K562 (cell line): ENCODE measurements around the gene CDKL4. TPM values are rescaled to one million over a fixed set of nuclear protein-coding genes. Genes with fewer than 3 reads are reported as not detected.
"Not testable (repeated sequence)": the region's sequence is repeated elsewhere in the genome, so short reads cannot be mapped to it uniquely, and the experiment has no call there.

Experiments used
- ATAC-seq: fragments of 200-7000 bp; cut with Tn5 transposase; 3 replicates; pipeline ENCODE4 v1.9.1; 2020; ENCODE audit warnings: moderate library complexity
- BruUV-seq: library from RNA; stranded (reverse); fragments of 400-500 nt; replicated peaks from 2 replicates; lab custom pipeline; 2021; lab: Mats Ljungman, UMichigan
- CTCF ChIA-PET: fragments of 300-600 bp; formaldehyde crosslinking; extraction: SDS; loops from one replicate; lab custom pipeline; 2021; ENCODE audit warnings: low intra/inter-chr PET ratio; lab: Yijun Ruan, JAX
- POLR2A ChIA-PET: fragments of 300-600, 350-650 bp; sonication (Branson Sonifier 250); formaldehyde crosslinking; extraction: SDS; loops from one replicate; lab custom pipeline; 2021; ENCODE audit warnings: antibody characterized with exemption, inconsistent platforms; lab: Yijun Ruan, JAX
- DNase-seq, 4 experiments: peaks; one replicate each; pipeline versions ENCODE4 v3.0.0 to v3.0.0-alpha.2; 2011 to 2018; ENCODE audit warnings: low spot score in 3 of 4, mixed read lengths in 3 of 4; ENCODE audit errors: extremely low read depth in 1 of 4
- FAIRE-seq: peaks from 2 replicates; lab custom pipeline; 2011; peaks lifted over from hg19 to GRCh38; lab: Jason Lieb, UNC
- H2AFZ ChIP-seq: 2 replicates; pipeline ENCODE4 v1.6.0; 2011; ENCODE audit warnings: low read depth, low read length, control low read depth, inconsistent platforms
- H3K27ac ChIP-seq: fragments of 200-600 bp; 3 replicates; pipeline ENCODE4 v1.8.0; 2011; ENCODE audit warnings: low read depth, mild to moderate bottlenecking, control low read depth, inconsistent platforms, low read length, moderate library complexity, mixed read lengths; ENCODE audit errors: extremely low read depth
- H3K27me3 ChIP-seq, 2 experiments: fragments of 300-600 bp in 1 of 2; 2 replicates in 1 of 2; 3 replicates in 1 of 2; pipeline versions ENCODE4 v1.6.0 to v1.8.0; 2011; ENCODE audit warnings: inconsistent platforms in 2 of 2, low read length in 2 of 2, mild to moderate bottlenecking in 1 of 2, mixed read lengths in 1 of 2, moderate library complexity in 1 of 2; ENCODE audit not compliant: control insufficient read depth in 2 of 2, insufficient read depth in 2 of 2
- H3K36me3 ChIP-seq: fragments of 300-600 bp; 3 replicates; pipeline ENCODE4 v1.8.0; 2011; ENCODE audit warnings: mild to moderate bottlenecking, low read length, inconsistent platforms; ENCODE audit not compliant: control insufficient read depth, insufficient read depth
- H3K4me1 ChIP-seq, 2 experiments: fragments of 200-600 bp in 1 of 2; replicated peaks in 1 of 2; 2 replicates in 1 of 2; 3 replicates in 1 of 2; pipeline versions ENCODE4 v1.5.1 to v1.8.0; 2011; ENCODE audit warnings: inconsistent platforms in 2 of 2, low read length in 2 of 2, mild to moderate bottlenecking in 1 of 2, mixed read lengths in 1 of 2, moderate library complexity in 1 of 2; ENCODE audit not compliant: control insufficient read depth in 2 of 2, insufficient read depth in 2 of 2
- H3K4me2 ChIP-seq: 2 replicates; pipeline ENCODE4 v1.6.1; 2011; ENCODE audit warnings: low read length, control low read depth, inconsistent platforms, mixed read lengths; ENCODE audit not compliant: insufficient read depth
- H3K4me3 ChIP-seq: fragments of 200-600 bp; sonication (generic), shearing (Covaris generic); 2 replicates; pipeline ENCODE4 v1.5.1; 2016; ENCODE audit warnings: control low read depth, inconsistent platforms
- H3K79me2 ChIP-seq: fragments of 200-600 bp; 3 replicates; pipeline ENCODE4 v1.8.0; 2011; ENCODE audit warnings: low read length, inconsistent platforms; ENCODE audit not compliant: control insufficient read depth, insufficient read depth
- H3K9ac ChIP-seq, 2 experiments: 2 replicates each; pipeline versions ENCODE4 v1.6.0 to v1.6.1; 2011; ENCODE audit warnings: low read depth in 2 of 2, low read length in 2 of 2, control low read depth in 1 of 2, inconsistent platforms in 1 of 2, mild to moderate bottlenecking in 1 of 2, mixed read lengths in 1 of 2; ENCODE audit not compliant: insufficient read depth in 1 of 2
- H3K9me1 ChIP-seq: one replicate; pipeline ENCODE4 v1.6.0; 2011; ENCODE audit warnings: inconsistent platforms, mild to moderate bottlenecking, low read length, moderate library complexity; ENCODE audit not compliant: control insufficient read depth, insufficient read depth
- H3K9me3 ChIP-seq: replicated peaks from 2 replicates; pipeline ENCODE4 v1.5.1; 2011; ENCODE audit warnings: low read depth, low read length, inconsistent platforms; ENCODE audit not compliant: control insufficient read depth, insufficient read depth
- H4K20me1 ChIP-seq: replicated peaks from 2 replicates; pipeline ENCODE4 v1.6.1; 2011; ENCODE audit warnings: low read length, inconsistent platforms, mixed read lengths; ENCODE audit not compliant: control insufficient read depth, insufficient read depth
- C11orf30 ChIP-seq: fragments of 450-650 bp; IDR thresholded peaks from 2 replicates; pipeline ENCODE4 v1.6.1; 2016; ENCODE audit warnings: low read depth, mild to moderate bottlenecking
- FOXA3 ChIP-seq, 2 experiments: fragments of 450-650 bp in 1 of 2; sonication (generic) in 1 of 2; formaldehyde crosslinking; IDR thresholded peaks in 1 of 2; conservative IDR thresholded peaks in 1 of 2; 2 replicates each; pipeline versions ENCODE4 v1.4.0 to v1.8.0; 2020 to 2022; ENCODE audit warnings: mild to moderate bottlenecking in 2 of 2, missing genetic modification reagents in 1 of 2
- FOXK2 ChIP-seq, 2 experiments: fragments of 450-650 bp; IDR thresholded peaks in 1 of 2; conservative IDR thresholded peaks in 1 of 2; 2 replicates each; pipeline ENCODE4 v1.6.1; 2016; ENCODE audit warnings: low read depth in 2 of 2, mild to moderate bottlenecking in 1 of 2
- FOXP4 ChIP-seq: sonication (generic); formaldehyde crosslinking; IDR thresholded peaks from 2 replicates; pipeline ENCODE4 v1.8.0; 2022; ENCODE audit warnings: mild to moderate bottlenecking, missing genetic modification reagents, borderline replicate concordance
- MAFG ChIP-seq: fragments of 450-650 bp; conservative IDR thresholded peaks from 2 replicates; pipeline ENCODE4 v1.6.1; 2016; ENCODE audit warnings: missing genetic modification characterization, missing compliant biosample characterization
- MAFK ChIP-seq: IDR thresholded peaks from 2 replicates; pipeline ENCODE4 v1.6.1; 2011; ENCODE audit warnings: low read length, improper control_type of control experiment
- NFE2 ChIP-seq: IDR thresholded peaks from 2 replicates; pipeline ENCODE4 v1.6.1; 2014; ENCODE audit warnings: antibody characterized with exemption, low read depth
- NRF1 ChIP-seq, 2 experiments: fragments of 450-650 bp; IDR thresholded peaks in 1 of 2; conservative IDR thresholded peaks in 1 of 2; 2 replicates each; pipeline ENCODE4 v1.6.1; 2014; ENCODE audit warnings: mild to moderate bottlenecking in 2 of 2
- TOE1 ChIP-seq, 2 experiments: fragments of 450-650 bp in 1 of 2; sonication (generic) in 1 of 2; formaldehyde crosslinking in 1 of 2; IDR thresholded peaks; 2 replicates each; pipeline versions ENCODE4 v1.7.1 to v1.8.0; 2016 to 2022; ENCODE audit warnings: borderline replicate concordance in 2 of 2, mild to moderate bottlenecking in 2 of 2, antibody characterized with exemption in 1 of 2, inconsistent platforms in 1 of 2, low read depth in 1 of 2, missing genetic modification reagents in 1 of 2, moderate library complexity in 1 of 2
- ZBTB33 ChIP-seq: sonication (generic); formaldehyde crosslinking; IDR thresholded peaks from 2 replicates; pipeline ENCODE4 v1.8.1; 2023; ENCODE audit warnings: mild to moderate bottlenecking, missing genetic modification reagents
- ZNF316 ChIP-seq: fragments of 450-650 bp; IDR thresholded peaks from 2 replicates; pipeline ENCODE4 v1.6.1; 2016
- ZNF384 ChIP-seq: IDR thresholded peaks from 2 replicates; pipeline ENCODE4 v1.6.1; 2012; ENCODE audit warnings: low read depth, low read length, improper control_type of control experiment
- ZNF431 ChIP-seq: sonication (generic); formaldehyde crosslinking; IDR thresholded peaks from 2 replicates; pipeline ENCODE4 v1.8.0; 2022; ENCODE audit warnings: mild to moderate bottlenecking, missing genetic modification reagents
- WGBS: fragments of 100-300 bp; shearing (Covaris generic); methylation state at CpG from one replicate; pipeline ENCODE4 v1.1.6; 2016; ENCODE audit warnings: low coverage, mixed read lengths; ENCODE audit not compliant: insufficient coverage; ENCODE audit errors: missing lambda C conversion rate; 5-methylcytosine and 5-hydroxymethylcytosine counted together
- in situ Hi-C: fragments of 300-500 bp; cut with MboI; formaldehyde crosslinking; loops from 4 replicates; pipeline ENCODE4 v1.15.0; 2018; ENCODE audit warnings: inconsistent platforms, mixed read lengths
- intact Hi-C: fragments of 100-400 bp; cut with micrococcal nuclease; formaldehyde crosslinking; loops from 2 replicates; pipeline ENCODE4 v1.14.2; 2022
- polyA plus RNA-seq, 8 experiments: library from polyadenylated mRNA; depleted of rRNA in 4 of 8; stranded (reverse) in 5 of 8; unstranded in 3 of 8; fragments of >200 nt; fragmentation: Nextera tagmentation in 2 of 8; fragmentation: Illumina TruSeq in 1 of 8; extraction: Ambion mirVana in 2 of 8; extraction: Trizol in 1 of 8; gene quantifications; 2 replicates each; pipeline versions ENCODE4 v1.2.1 to v1.2.3, GENCODE V29; 2011 to 2014; ENCODE audit warnings: inconsistent platforms in 1 of 8, missing spikeins in 1 of 8
- total RNA-seq, 7 experiments: library from RNA; depleted of rRNA in 6 of 7; stranded (reverse); fragments of >200 nt in 6 of 7; fragmentation: Illumina TruSeq in 2 of 7; extraction: Trizol in 2 of 7; gene quantifications; 2 replicates each; pipeline versions ENCODE4 v1.2.1 to v1.2.3, GENCODE V29; 2011 to 2021; ENCODE audit warnings: low replicate concordance in 1 of 7

The CDKL4 gene
- total and polyA plus RNA-seq, 9 of the 15 experiments (the other 6 are each of a cell fraction or from before 2014, with no cell fraction given), result not detected

DNA sequence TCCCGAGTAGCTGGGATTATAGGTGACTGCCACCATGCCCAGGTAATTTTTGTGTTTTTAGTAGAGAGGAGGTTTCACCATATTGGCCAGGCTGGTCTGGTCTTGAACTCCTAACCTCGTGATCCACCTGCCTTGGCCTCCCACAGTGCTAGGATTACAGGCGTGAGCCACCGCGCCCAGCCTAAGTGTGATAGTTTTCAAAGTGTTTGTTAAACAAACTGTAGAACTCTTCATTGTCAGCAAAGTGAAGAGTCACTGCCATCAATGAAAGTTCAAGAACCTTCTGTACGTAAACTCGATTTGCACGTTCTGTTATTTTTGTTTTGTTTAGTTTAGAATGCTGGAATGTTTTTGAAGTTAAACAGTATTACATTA, 104.9 kb downstream of the CDKL4 start (continued):
- TF ChIP-seq FOXP4, result no peak
- TF ChIP-seq MAFG (tag), result no peak
- no peak for TF ChIP-seq ZNF431 (CRISPR knock-in tag)
- TF ChIP-seq TOE1 (IDR thresholded peaks at IDR 0.05; ENCODE audit: borderline replicate concordance), result no peak
- no peak for TF ChIP-seq TOE1 (CRISPR knock-in tag; IDR thresholded peaks at IDR 0.05; ENCODE audit: borderline replicate concordance, low read depth)

DNA sequence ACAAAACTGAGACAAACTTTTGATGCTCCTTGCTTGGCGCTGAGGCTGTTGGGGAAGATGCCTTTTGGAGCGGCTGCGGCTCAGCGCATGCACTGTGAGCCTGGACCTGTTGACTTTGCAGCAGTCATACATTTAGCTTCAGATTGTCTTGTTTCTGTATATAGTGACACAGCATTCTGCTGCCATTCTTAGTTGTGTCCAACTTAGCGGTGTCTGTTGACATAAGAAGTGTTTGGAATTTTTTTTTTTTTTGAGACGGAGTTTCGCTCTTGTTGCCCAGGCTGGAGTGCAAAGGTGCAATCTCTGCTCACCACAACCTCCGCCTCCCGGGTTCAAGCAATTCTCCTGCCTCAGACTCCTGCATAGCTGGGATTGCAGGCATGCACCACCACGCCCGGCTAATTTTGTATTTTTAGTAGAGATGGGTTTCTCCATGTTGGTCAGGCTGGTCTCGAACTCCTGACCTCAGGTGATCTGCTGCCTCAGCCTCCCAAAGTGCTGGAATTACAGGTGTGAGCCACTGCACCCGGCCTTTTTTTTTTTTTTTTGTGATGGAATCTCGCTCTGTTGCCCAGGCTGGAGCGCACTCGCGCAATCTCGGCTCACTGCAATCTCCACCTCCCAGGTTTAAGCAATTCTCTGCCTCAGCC, 105.5 kb downstream of the CDKL4 start:
- POLR2A ChIA-PET, result interaction anchor here (0.7 to 1.2 kb wide), 3 partner anchors 13 to 17 kb away, joined by 3 read pairs; no protein-coding TSS in a partner anchor
- H3K9me3 ChIP-seq, FAIRE-seq, H3K36me3 ChIP-seq, intact Hi-C loops, BruUV-seq, H3K79me2 ChIP-seq, H3K9me1 ChIP-seq, in situ Hi-C loops, H3K4me3 ChIP-seq, H3K4me2 ChIP-seq, H4K20me1 ChIP-seq, CTCF ChIA-PET, DNase-seq, H3K9ac ChIP-seq, H3K27me3 ChIP-seq, H2AFZ ChIP-seq, H3K27ac ChIP-seq: not testable (repeated sequence)
- TF ChIP-seq ZNF316, result peak; percentile 78
- peak; percentile 67 for TF ChIP-seq C11orf30
- TF ChIP-seq NRF1 (conservative IDR thresholded peaks at IDR 0.05 in 1 of 2, IDR thresholded peaks at IDR 0.05 in 1 of 2), result peak; percentile 25 to 36; a peak in 2 of 4 replicates
- TF ChIP-seq MAFG (tag), result peak; percentile 41
- TF ChIP-seq MAFK, result peak; percentile 4; the same call in 1 of the 2 replicates
- peak in 1 of 2 experiments; percentile 34; a peak in 1 of 4 replicates for TF ChIP-seq FOXA3 (CRISPR knock-in tag; conservative IDR thresholded peaks at IDR 0.05 in 1 of 2, IDR thresholded peaks at IDR 0.05 in 1 of 2)
- peak; percentile 42 to 48; a peak in 1 of 4 replicates for TF ChIP-seq FOXK2 (conservative IDR thresholded peaks at IDR 0.05 in 1 of 2, IDR thresholded peaks at IDR 0.05 in 1 of 2; ENCODE audit: low read depth in 2 of 2)
- 0 out of 2 replicates have a peak, but pooled peaks have one; percentile 30 for TF ChIP-seq ZNF384
- peak; percentile 82 for TF ChIP-seq ZBTB33 (CRISPR knock-in tag)
- peak; percentile 59; the same call in 1 of the 2 replicates for TF ChIP-seq NFE2
- H3K4me1 ChIP-seq, result peaks cover 12 to 32% of the 10 kb centered on the region in 2 experiments
- ATAC-seq, result 0 out of 3 replicates have a peak, but pooled peaks have one; percentile 7
- WGBS, result 68% methylated on average over 11 of the region's 18 CpGs
